Activated CD8-positive, alpha-beta memory T cell treated with anti-CD3 and anti-CD28 coated beads, Interleukin-2, amount 50 U/mL, for 4 hours (primary cell): ENCODE data around the gene LDLRAD2.
A peak's percentile ranks its signal among the peaks of the same experiment; 100 is the strongest.
"Not testable (repeated sequence)": the region's sequence is repeated elsewhere in the genome, so short reads cannot be mapped to it uniquely, and the experiment has no call there.

Experiments
- DNase-seq: peaks from one replicate; pipeline ENCODE4 v3.0.0-alpha.2; 2020

Gene LDLRAD2, protein sequence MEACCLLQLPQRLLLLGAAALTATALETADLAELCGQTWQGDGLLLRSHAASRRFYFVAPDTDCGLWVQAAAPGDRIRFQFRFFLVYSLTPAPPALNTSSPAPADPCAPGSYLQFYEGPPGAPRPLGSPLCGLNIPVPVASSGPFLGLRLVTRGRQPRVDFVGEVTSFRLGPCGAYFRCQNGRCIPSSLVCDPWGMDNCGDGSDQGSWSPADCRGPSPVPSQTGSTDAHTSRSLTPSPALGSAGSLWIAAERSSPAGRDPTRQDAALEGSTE

DNA sequence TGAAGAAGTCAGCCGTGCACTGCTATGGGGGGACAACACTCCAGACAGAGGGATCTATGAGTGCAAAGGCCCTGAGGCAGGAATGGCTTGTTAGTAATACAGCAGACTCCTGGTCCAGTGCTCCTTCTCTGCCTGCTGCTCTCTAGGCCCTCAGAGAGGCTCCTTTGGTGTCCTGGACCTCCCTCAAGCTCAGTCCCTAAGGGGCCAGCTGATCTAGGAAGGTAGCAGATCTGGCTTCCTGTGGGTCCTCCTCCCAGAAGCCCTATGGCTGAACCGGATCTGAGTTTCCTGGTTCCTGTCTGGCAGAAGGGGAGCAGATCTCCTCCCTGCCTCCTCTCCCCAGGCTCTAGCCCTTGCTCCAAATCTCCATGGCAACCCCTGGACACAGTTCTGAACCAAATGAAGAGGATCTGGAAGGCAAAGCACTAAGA lies at the start of gene LDLRAD2:
Gene LDLRAD2, plus strand, starts transcription at position 391 of the 431 bp plus-strand sequence. CDS start 187 bp downstream, outside the sequence.
- no peak for DNase-seq

DNA sequence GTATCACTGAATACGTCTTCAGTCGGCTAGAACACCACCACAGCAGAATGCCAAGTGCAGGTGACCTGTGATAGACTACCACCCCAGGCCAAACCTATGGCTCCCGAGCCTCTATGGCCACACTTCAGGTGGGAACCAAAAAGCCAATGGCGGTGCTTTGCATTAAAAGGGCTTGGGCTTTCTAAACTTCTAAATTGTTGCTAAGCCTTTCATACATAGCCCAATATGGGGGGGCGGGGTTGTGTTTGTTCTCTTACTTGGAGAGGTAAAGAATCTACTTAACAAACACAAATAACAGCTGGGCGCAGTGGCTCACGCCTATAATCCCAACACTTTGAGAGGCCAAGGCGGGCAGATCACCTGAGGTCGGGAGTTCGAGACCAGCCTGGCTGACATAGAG lies 48.8 kb upstream of the LDLRAD2 start:
- DNase-seq = no peak

DNA sequence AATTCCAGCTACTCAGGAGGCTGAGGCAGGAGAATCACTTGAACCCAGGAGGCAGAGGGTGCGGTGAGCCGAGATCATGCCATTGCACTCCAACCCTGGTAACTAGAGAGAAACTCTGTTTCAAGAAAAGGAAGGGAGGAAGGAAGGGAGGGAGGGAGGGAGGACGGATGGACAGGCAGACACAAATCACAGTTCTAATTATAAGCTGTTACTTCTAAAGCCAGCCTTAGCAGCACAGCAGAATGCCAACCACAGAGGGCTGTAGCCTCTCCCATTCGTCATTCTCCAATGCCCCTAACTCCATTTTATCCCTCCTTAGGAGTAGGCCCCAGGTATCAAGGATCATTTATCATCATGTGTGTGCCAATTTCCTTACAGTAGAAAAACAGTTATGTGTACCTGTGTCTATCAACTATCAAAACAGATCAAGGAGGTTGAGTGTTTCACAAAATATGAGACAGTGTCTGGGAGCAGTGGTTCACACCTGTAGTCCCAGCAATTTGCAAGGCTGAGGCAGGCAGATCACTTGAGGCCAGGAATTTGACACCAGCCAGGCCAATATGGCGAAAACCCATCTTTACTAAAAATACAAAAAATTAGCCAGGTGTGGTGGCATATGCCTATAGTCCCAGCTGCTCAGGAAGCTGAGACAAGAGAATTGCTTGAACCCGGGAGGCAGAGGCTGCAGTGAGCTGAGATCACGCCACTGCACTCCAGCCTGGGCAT lies 48.2 kb upstream of the LDLRAD2 start:
- DNase-seq = no peak

DNA sequence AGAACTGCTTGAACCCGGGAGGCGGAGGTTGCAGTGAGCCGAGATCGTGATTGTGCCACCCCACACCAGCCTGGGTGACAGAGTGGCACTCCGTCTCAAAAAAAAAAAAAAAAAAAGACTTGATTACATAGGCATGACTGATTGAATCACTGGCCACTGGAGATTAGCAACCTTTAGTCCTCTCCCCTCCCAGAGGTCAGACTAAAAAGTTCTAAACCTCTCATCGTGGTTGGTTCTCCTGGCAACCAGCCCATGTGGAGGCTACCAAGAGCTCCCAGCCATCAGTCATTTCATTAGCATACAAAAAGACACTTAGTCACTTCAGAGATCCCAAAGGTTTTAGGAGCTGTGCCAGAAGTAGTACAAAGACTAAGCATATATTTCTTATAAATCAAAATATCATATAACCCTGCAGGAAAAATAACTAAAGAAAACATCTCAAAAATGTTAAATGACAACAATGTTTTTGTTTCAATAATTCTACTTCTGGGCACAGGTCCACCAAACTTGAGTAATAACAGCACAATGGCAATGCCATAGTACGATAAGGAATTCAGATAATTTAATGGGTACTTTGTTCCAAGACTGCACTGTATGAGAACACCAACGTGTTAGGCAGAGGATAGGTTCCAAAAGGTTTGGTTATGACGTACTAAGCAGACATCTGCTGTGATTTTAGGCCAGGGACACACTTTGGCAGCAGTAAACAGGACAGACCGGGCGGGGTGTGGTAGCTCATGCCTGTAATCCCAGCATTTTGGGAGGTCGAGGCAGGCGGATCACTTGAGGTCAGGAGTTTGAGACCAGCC lies 47.2 kb upstream of the LDLRAD2 start:
- no peak for DNase-seq

DNA sequence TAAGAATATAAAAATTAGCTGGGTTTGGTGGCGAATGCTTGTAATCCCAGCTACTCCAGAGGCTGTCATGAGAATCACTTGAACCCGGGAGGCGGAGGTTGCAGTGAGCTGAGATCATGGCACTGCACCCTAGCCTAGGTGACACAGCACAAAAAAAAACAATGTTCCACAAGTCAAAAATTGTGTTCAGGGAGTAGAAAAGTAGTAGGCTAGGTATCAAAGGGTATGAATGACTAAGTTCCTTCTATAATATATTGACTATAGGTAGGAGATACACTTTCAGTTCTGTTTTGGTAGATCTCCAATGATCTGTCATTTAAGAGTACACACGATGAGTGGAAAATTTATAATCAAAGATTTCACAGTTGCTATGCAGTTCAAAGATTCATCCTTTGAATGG lies 45.9 kb upstream of the LDLRAD2 start:
- DNase-seq = no peak

DNA sequence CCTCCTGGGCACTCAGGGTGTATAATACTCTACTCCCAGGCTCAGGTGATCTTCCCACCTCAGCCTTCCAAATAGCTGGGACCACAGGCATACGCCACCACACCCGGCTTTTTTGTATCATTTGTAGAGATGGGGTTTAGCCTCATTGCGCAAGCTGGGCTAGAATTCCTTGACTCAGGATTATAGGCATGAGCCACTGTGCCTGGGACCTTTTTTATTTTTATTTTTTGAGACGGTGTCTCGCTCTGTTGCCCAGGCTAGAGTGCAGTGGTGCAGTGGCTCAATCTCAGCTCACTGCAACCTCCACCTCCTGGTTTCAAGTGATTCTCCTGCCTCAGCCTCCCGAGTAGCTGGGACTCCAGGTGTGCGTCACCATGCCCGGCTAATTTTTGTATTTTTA lies 45.0 kb upstream of the LDLRAD2 start:
- DNase-seq = not testable (repeated sequence)

DNA sequence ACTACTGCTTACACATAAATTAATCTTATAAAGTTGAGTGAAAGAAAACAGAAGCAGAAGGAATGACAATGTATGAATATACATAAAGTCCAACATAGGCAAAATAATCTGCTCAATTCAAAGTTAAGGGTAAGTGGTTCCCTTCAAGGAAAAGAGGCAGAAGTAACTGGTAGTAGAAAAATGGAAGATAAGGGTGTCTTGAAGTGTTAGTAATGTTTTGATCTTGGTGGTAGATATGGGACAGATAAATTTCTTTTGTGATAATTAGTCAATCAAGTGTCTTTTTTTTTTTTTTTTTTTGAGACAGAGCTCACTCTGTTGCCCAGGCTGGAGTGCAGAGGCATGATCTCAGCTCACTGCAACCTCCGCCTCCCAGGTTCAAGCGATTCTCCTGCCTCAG lies 41.9 kb upstream of the LDLRAD2 start:
- no peak for DNase-seq

DNA sequence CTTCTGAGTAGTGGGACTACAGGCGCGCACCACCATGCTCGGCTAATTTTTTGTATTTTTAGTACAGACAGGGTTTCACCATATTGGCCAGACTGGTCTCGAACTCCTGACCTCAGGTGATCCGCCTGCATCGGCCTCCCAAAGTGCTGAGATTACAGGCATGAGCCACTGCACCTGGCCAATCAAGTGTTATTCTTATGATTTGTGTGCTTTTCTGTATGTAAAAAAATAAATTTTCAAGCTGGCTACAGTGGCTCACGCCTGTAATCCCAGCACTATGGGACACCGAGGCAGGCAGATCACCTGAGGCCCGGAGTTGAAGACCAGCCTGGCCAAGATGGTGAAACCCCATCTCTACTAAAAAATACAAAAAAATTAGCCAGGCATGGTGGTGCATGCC lies 41.5 kb upstream of the LDLRAD2 start:
- not testable (repeated sequence) for DNase-seq

DNA sequence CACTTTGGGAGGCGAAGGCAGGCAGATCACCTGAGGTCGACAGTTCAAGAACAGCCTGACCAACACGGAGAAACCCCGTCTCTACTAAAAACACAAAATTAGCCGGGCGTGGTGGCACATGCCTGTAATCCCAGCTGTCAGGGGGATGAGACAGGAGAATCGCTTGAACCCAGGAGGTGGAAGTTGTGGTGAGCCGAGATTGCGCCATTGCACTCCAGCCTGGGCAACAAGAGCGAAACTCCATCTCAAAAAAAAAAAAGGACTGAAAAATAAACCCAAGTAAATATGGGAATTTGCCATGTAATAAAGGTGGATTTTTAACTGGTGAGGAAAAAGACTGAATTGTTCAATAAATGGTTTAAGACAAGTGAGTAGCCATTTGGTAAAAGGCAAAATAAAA lies 40.4 kb upstream of the LDLRAD2 start:
- not testable (repeated sequence) for DNase-seq

DNA sequence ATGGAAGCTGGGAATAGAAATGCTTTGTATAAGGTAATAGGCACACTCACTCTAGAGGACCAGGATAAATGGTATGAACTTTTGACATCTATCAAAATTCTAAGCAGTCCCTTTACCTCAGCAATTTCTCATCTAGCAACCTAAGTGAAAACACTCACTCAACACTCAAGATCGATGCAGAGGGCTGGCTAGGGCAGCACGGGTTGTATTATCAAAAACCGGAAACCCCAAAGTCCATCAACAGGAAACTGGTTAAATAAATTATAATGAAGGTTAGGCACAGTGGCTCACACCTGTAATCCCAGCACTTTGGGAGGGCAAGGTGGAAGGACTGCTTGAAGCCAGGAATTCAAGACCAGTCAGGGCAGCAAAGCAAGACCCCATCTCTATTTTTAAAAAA lies 38.5 kb upstream of the LDLRAD2 start:
- DNase-seq = no peak

DNA sequence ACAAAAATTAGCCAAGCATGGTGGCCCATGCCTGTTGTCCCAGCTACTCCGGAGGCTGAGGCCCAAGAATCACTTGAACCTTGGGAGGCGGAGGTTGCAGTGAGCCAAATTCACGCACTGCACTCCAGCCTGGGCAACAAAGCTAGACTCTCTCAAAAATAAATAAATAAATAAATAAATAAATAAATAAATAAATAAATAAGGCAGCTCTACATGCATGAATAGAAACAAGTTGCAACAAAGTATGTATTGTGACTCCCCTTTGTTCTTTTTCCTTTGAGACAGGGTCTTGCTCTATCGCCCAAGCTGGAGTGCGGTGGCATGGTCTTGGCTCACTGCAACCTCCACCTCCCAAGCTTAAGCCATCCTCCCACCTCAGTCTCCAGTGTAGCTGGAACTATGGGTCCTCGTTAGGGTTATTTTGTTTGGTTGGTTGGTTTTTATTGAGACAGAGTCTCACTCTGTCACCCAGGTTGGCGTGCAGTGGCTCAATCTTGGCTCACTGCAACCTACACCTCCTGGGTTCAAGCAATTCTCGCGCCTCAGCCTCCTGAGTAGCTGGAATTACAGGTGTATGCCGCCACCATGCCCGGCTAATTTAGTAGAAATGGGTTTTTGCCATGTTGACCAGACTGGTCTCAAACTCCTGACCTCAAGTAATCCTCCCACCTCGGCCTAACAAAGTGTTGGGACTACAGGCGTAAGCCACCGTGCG lies 37.1 kb upstream of the LDLRAD2 start:
- DNase-seq = no peak

DNA sequence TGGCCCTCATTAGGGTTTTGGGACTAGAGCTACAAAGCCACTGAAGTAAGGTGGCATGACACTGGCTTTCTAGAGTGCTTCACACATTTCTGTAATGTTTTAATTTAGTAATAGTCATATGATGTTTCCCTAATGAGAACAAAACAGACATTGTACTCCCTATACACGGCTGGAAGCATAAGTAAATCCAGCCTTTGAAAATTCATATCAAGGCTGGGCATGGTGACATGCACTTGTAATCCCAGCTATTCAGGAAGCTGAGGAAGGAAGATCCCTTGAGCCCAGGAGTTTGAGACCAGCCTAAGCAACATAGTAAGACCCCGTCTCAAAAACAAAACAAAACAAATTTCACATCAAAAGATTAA lies 36.5 kb upstream of the LDLRAD2 start:
- no peak for DNase-seq

DNA sequence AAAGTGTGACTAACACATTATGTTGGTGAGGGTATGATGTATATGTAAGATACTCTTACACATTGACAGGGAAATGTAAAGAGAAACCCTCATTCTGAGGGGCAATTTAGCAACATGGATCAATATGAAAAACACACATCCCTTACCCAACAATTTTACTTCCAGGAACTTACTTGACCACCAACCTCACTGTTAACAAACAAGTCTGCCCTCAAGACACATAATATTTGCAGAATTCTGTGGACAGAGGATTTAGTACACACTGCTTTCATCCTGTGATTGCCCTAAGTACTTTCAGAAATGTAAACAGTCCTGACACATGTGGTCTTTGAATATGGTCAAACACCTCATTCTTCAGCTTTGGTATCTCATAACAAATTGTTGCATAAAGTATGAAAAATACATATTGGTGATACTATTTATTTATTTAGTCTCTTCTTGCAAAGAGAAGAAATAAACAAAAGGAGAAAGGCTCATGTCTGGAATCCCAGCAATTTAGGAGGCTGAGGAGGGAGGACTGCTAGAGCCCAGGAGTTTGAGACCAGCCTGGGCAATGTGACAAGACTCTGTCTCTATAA lies 36.0 kb upstream of the LDLRAD2 start:
- DNase-seq = no peak

DNA sequence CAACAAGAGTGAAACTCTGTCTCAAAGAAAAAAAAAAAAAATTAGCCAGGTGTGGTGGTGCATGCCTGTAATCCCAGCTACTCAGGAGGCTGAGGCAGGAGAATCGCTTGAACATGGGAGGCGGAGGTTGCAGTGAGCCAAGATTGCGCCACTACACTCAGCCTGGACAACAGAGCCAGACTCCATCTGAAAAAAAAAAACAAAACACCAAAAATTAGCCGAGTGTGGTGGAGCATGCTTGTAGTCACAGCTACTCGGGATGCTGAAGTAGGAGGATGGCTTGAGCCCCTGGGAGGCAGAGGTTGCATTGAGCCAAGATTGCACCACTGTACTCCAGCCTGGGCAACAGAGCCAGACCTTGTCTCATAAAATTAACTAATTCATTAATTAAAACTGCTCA lies 35.1 kb upstream of the LDLRAD2 start:
- not testable (repeated sequence) for DNase-seq

DNA sequence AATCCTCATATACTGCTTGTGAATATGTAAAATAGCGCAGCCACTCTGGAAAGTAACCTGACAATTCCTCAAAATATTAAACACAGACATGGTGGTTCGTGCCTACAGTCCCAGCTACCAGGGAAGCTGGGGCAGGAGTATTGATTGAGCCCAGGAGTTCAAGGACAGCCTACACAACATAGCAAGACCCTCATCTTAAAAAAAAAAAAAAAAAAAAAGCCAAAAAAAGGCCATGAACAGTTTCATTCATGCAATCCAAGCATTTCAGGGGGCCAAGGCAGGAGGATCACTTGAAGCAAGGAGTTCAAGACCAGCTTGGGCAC lies 33.7 kb upstream of the LDLRAD2 start:
- no peak for DNase-seq

DNA sequence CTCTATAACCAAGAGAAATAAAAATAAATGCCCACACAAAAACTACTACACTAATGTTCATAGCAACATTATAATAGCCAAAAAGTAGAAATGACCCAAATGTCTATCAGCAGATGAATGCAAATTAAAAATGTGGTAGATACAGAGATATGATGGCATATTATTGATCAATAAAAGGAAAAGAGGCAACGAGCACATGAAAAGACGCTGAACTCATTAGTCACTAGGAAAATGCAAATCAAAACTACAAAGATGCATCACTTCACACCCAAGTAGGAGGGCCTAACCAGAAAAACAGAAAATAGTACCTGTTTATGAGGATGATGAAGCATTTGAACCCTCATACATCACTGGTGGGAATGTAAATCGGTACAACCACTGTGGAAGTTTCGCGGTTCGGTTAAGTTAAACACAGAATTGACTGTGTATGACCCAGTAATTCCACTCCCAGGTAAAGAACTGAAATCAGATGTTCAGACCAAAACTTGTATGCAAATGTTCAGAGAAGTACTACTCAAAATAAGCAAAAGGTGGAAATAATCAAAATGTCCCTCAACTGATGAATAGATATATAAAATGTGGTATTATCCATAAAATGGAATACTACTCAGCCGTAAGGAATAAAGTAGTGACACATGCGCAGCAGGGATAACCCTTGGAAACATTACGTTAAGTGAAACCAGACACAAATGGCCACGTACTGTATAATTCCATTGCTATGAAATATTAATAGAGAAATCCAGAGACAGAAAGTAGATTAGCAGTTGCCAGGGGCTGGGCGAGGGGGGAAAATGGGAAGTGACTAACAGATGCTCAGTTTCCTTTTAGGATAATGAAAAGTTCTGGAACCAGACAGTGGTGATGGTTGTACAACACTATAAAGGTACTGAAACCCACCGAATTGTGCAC lies 32.2 kb upstream of the LDLRAD2 start:
- DNase-seq = peak; percentile 23

DNA sequence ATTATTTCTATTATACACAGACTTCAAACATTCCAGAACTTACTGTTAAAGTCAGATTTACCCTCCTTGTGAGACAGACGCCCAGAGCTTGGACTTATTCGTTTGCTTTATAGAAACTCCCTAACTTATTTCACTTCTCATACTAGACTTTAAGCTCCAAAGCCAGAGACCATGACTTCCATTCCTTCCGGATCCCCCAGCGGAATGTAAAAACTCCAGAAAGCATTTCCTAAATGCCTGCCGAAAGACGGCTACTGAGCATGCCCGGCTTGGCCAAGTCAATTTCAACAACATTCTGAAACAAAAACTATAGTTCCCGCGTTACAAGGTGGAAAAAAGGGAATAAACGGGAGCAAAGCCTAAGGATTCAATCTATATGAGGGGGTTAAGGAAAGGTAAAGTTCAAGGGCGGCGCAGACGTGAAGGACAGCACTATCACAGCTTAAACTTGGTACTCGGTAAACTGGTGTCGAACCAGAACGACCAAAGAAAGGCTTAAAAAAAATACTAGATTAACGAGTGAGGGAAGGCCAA lies 30.2 kb upstream of the LDLRAD2 start:
- no peak for DNase-seq

DNA sequence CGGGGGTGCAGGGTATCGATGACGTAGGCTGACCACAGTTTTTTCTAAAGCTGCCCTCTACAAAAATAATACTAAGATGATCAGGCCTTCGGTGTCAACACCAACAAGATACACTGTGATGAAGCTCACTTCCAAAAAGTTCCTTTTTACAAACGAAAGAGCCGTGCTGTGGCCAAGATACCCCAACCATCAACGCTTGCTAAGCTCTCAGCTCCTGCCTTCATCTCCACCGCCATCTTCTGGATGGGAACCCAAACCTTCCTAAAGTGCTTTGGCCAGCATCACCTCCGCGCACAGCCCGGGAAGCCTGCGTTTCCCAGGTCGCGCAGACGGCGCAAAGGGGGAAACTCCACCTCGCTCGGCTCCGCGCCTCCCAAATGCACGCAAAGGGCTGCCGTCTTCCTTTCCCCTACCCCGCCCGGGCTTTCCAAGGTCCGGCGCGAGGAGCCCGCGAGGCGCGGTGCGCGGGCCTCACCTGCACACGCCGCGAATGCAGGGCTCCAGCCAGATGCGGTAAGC lies 29.7 kb upstream of the LDLRAD2 start:
- DNase-seq = peak; percentile 33

DNA sequence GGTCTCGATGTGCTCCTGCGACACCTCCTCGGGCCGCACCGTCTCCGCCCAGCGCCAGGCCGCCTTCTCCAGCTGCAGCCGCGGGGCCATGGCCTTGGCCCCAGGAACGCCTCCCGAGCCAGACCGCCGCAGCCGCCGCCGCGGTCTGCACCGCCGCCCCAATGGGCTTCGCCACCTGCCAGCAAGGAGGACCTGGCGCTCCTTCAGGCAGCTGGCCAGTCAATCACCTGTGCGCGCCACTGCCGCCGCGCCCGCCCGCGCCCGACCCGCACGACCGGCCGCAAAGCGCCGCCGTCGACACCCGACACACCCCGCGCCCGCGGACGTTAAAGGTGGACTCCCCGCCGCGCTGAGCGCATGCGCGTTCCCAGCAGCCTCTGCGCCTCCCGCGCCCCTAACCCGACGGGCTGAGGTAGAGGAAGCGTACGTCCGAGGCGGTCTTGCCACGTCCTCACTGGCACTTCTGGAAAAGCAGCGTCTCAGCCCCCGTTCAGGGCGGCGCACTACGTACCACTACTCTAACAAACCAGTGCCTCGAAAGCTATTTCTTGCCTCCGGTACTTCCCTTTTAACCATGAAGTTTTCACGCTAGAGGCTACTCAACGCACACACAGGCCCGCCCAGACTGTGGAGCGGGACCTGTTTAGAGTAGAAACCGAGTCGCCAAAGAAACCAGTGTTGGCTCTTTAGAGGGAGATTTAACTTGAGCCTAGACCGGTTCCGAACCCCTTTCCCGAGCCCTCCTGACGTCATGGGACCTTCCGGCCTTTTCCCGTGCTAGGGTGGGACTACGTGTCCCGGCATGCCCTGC lies 29.0 kb upstream of the LDLRAD2 start, which contains the start of gene USP48:
Gene USP48, minus strand, starts transcription at position 282 of the 811 bp plus-strand sequence. Its CDS starts 192 bp downstream, at position 90.
- peak; percentile 95 for DNase-seq
